Measurements from ENCODE around the gene EPM2AIP1. TPM values are rescaled to one million over a fixed set of nuclear protein-coding genes. Genes with fewer than 3 reads are reported as not detected.

EPM2AIP1 gene
- total and polyA plus RNA-seq, 3 donors from 2014 or later = 13.1 to 23.5 (median 17.4) TPM

GRCh38 chr3:37029111-37029510 lies 36.2 kb upstream of the EPM2AIP1 start:
- no peaks in the 10 kb centered on the region for H3K36me3 ChIP-seq (ENCODE audit: low read depth, missing control alignments)
- intact Hi-C loops (cut with DNase I; ENCODE audit: low total_unique reads) = no loop called here

GRCh38 chr3:37028329-37028728 lies 35.4 kb upstream of the EPM2AIP1 start:
- no peaks in the 10 kb centered on the region for H3K27me3 ChIP-seq
- intact Hi-C loops (cut with DNase I; ENCODE audit: low total_unique reads) = no loop called here
- 11 to 42% methylated on average over 1 of the region's 1 CpG for WGBS, 2 donors
- no peak for TF ChIP-seq CTCF (IDR thresholded peaks at IDR 0.05)
- TF ChIP-seq POLR2A (IDR thresholded peaks at IDR 0.05) = no peak
- peaks cover 39% of the 10 kb centered on the region for H3K4me1 ChIP-seq
- peak; percentile 86 for DNase-seq
- no peaks in the 10 kb centered on the region for H3K9me3 ChIP-seq
- peak overlapping the region; percentile 3 to 26 for H3K27ac ChIP-seq
- no peaks in the 10 kb centered on the region for H3K36me3 ChIP-seq (ENCODE audit: low read depth, missing control alignments)
- H3K4me3 ChIP-seq = no peak overlapping the region

More at GRCh38 chr3:37029111-37029510, 36.2 kb upstream of the EPM2AIP1 start:
- TF ChIP-seq CTCF (IDR thresholded peaks at IDR 0.05) (no peak), POLR2A (IDR thresholded peaks at IDR 0.05) (no peak)
- 79 to 87% methylated on average over 1 of the region's 1 CpG for WGBS, 2 donors
- DNase-seq = no peak
- Histone ChIP-seq H3K27ac (peak overlapping the region; percentile 26 to 79), H3K9me3 (no peaks in the 10 kb centered on the region), H3K4me3 (no peak overlapping the region), H3K27me3 (no peaks in the 10 kb centered on the region), H3K4me1 (peaks cover 39% of the 10 kb centered on the region)

DNA sequence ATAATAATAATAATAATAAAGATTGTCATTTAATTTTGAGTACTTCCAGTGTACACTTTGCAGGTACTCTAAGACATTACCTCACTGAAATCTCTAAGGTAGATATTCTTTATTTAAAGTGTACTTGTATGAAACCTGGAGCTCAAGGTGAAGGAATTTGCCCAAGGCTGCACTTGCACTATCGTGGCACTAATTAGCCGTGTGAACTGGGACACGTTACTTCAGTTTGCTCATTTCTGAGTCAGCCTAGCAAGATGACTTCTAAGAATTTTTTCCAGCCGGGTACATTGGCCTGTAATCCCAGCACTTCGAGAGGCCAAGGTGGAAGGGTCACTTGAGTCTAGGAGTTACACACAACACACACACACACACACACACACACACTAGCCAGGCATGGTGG lies 33.9 kb upstream of the EPM2AIP1 start:
- Histone ChIP-seq H3K27ac (no peak overlapping the region), H3K4me1 (peaks cover 35% of the 10 kb centered on the region), H3K27me3 (no peaks in the 10 kb centered on the region), H3K36me3 (ENCODE audit: low read depth, missing control alignments) (no peaks in the 10 kb centered on the region), H3K4me3 (no peak overlapping the region), H3K9me3 (no peaks in the 10 kb centered on the region)
- DNase-seq = no peak
- no peak for TF ChIP-seq CTCF (IDR thresholded peaks at IDR 0.05)
- intact Hi-C loops (cut with DNase I; ENCODE audit: low total_unique reads) = no loop called here
- WGBS, 2 donors = 77 to 85% methylated on average over 5 of the region's 5 CpGs

DNA sequence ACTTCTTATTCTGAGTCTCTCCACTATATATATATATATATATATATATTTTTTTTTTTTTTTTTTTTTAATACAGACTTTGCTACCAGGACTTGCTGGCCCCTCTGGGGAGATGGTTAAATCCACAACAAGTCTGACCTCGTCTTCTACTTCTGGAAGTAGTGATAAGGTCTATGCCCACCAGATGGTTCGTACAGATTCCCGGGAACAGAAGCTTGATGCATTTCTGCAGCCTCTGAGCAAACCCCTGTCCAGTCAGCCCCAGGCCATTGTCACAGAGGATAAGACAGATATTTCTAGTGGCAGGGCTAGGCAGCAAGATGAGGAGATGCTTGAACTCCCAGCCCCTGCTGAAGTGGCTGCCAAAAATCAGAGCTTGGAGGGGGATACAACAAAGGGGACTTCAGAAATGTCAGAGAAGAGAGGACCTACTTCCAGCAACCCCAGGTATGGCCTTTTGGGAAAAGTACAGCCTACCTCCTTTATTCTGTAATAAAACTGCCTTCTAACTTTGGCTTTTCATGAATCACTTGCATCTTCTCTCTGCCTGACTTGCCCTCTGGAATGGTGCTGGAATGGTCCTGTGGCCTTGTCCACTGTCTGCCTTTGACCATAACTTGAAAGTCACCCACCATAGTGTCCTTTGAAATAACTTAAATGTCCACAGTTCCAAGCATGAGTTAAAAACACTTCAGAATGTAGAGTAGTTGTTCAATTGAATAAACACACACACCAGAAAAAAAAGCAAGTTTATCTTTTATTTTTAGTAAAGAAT lies 32.8 kb upstream of the EPM2AIP1 start:
- H3K9me3 ChIP-seq = no peaks in the 10 kb centered on the region
- intact Hi-C loops (cut with DNase I; ENCODE audit: low total_unique reads) = no loop called here
- WGBS, 2 donors = 95 to 100% methylated on average over 3 of the region's 3 CpGs
- H3K27me3 ChIP-seq = no peaks in the 10 kb centered on the region
- H3K27ac ChIP-seq = no peak overlapping the region
- DNase-seq = no peak
- H3K36me3 ChIP-seq (ENCODE audit: low read depth, missing control alignments) = no peaks in the 10 kb centered on the region
- peaks cover 25% of the 10 kb centered on the region for H3K4me1 ChIP-seq
- TF ChIP-seq POLR2A (IDR thresholded peaks at IDR 0.05) (no peak), CTCF (IDR thresholded peaks at IDR 0.05) (no peak)
- no peak overlapping the region for H3K4me3 ChIP-seq

All from testis (tissue), 3 donors.